HEK293 (cell line): ENCODE results near the gene SLC26A6.

ENCODE experiments used
- CTCF ChIA-PET: fragments of 350-600 bp; formaldehyde crosslinking; extraction: SDS; loops from one replicate; lab custom pipeline; 2021; ENCODE audit warnings: antibody characterized with exemption; lab: Yijun Ruan, JAX
- POLR2A ChIA-PET: fragments of 300-600 bp; formaldehyde crosslinking; extraction: SDS; loops from one replicate; lab custom pipeline; 2020; ENCODE audit warnings: antibody characterized with exemption, inconsistent platforms; lab: Yijun Ruan, JAX
- H3K27ac ChIP-seq: fragments of 200-500 bp; sonication (Bioruptor generic); 2 replicates; pipeline ENCODE4 v1.5.1; 2014; ENCODE audit warnings: low read depth, low read length, control low read depth, inconsistent platforms; ENCODE audit errors: extremely low read depth
- H3K36me3 ChIP-seq, 2 experiments: fragments of 200-500 bp in 1 of 2; sonication (Bioruptor generic) in 1 of 2; 1 replicate in 1 of 2; 2 replicates in 1 of 2; pipeline ENCODE4 v1.5.1; 2014 to 2017; ENCODE audit warnings: inconsistent platforms in 2 of 2, low read length in 2 of 2; ENCODE audit not compliant: control insufficient read depth in 2 of 2, insufficient read depth in 1 of 2
- H3K4me1 ChIP-seq: fragments of 200-500 bp; sonication (Bioruptor generic); 2 replicates; pipeline ENCODE4 v1.5.1; 2014; ENCODE audit warnings: mild to moderate bottlenecking, low read length, inconsistent platforms; ENCODE audit not compliant: control insufficient read depth, insufficient read depth
- H3K4me3 ChIP-seq: 2 replicates; pipeline ENCODE4 v1.5.1; 2011; ENCODE audit warnings: low read depth, mild to moderate bottlenecking, control low read depth, low read length, moderate library complexity
- H3K9me3 ChIP-seq: fragments of 200-500 bp; sonication (Bioruptor generic); 2 replicates; pipeline ENCODE4 v1.5.1; 2014; ENCODE audit warnings: low read depth, low read length, inconsistent platforms; ENCODE audit not compliant: control insufficient read depth, insufficient read depth
- EGR2 ChIP-seq: fragments of 450-650 bp; formaldehyde crosslinking; IDR thresholded peaks from 2 replicates; pipeline ENCODE4 v1.5.1; 2016; ENCODE audit warnings: low read depth, missing biosample characterization, missing genetic modification characterization
- GLIS1 ChIP-seq: fragments of 450-650 bp; formaldehyde crosslinking; IDR thresholded peaks from 2 replicates; pipeline ENCODE4 v1.5.1; 2016; ENCODE audit warnings: missing biosample characterization, missing genetic modification characterization
- KLF1 ChIP-seq: fragments of 450-650 bp; formaldehyde crosslinking; IDR thresholded peaks from 2 replicates; pipeline ENCODE4 v1.5.1; 2016; ENCODE audit warnings: missing biosample characterization, missing genetic modification characterization
- SCRT2 ChIP-seq: fragments of 450-650 bp; formaldehyde crosslinking; IDR thresholded peaks from 2 replicates; pipeline ENCODE4 v1.5.1; 2016; ENCODE audit warnings: missing biosample characterization, missing genetic modification characterization
- SP2 ChIP-seq: fragments of 450-650 bp; formaldehyde crosslinking; IDR thresholded peaks from 2 replicates; pipeline ENCODE4 v1.5.1; 2016; ENCODE audit warnings: missing biosample characterization, missing genetic modification characterization
- ZBTB26 ChIP-seq: fragments of 450-650 bp; formaldehyde crosslinking; optimal IDR thresholded peaks from 2 replicates; pipeline ENCODE3; 2016; ENCODE audit warnings: missing biosample characterization, mild to moderate bottlenecking, missing genetic modification characterization
- ZFHX2 ChIP-seq: fragments of 450-650 bp; formaldehyde crosslinking; conservative IDR thresholded peaks from 2 replicates; pipeline ENCODE4 v1.5.1; 2016; ENCODE audit warnings: missing biosample characterization, missing genetic modification characterization
- ZNF274 ChIP-seq, 2 experiments: fragments of 200-500 bp in 1 of 2; fragments of 450-650 bp in 1 of 2; sonication (Bioruptor generic) in 1 of 2; formaldehyde crosslinking in 1 of 2; IDR thresholded peaks; 2 replicates each; pipeline versions ENCODE4 v1.5.1 to v1.6.1; 2014 to 2016; ENCODE audit warnings: borderline replicate concordance in 1 of 2, inconsistent platforms in 1 of 2, low read length in 1 of 2, missing biosample characterization in 1 of 2, missing genetic modification characterization in 1 of 2
- ZNF302 ChIP-seq: fragments of 450-650 bp; formaldehyde crosslinking; IDR thresholded peaks from 2 replicates; pipeline ENCODE4 v1.5.1; 2016; ENCODE audit warnings: missing biosample characterization, missing genetic modification characterization, low read depth
- ZNF324 ChIP-seq: fragments of 450-650 bp; formaldehyde crosslinking; IDR thresholded peaks from 2 replicates; pipeline ENCODE4 v1.5.1; 2016; ENCODE audit warnings: missing biosample characterization, missing genetic modification characterization
- ZNF335 ChIP-seq: fragments of 450-650 bp; formaldehyde crosslinking; conservative IDR thresholded peaks from 2 replicates; pipeline ENCODE4 v1.5.1; 2016; ENCODE audit warnings: missing biosample characterization, missing genetic modification characterization
- ZNF37A ChIP-seq: fragments of 450-650 bp; IDR thresholded peaks from 2 replicates; pipeline ENCODE4 v1.5.1; 2018; ENCODE audit warnings: missing biosample characterization, missing genetic modification characterization
- ZNF404 ChIP-seq: fragments of 450-650 bp; formaldehyde crosslinking; IDR thresholded peaks from 2 replicates; pipeline ENCODE4 v1.5.1; 2017; ENCODE audit warnings: missing biosample characterization, missing genetic modification characterization
- ZNF488 ChIP-seq: fragments of 450-650 bp; formaldehyde crosslinking; IDR thresholded peaks from 2 replicates; pipeline ENCODE4 v1.5.1; 2016; ENCODE audit warnings: missing biosample characterization, missing genetic modification characterization
- ZNF521 ChIP-seq: fragments of 450-650 bp; formaldehyde crosslinking; IDR thresholded peaks from 2 replicates; pipeline ENCODE4 v1.5.1; 2017; ENCODE audit warnings: missing biosample characterization, mild to moderate bottlenecking, missing genetic modification characterization
- ZNF530 ChIP-seq: fragments of 450-650 bp; formaldehyde crosslinking; IDR thresholded peaks from 2 replicates; pipeline ENCODE4 v1.5.1; 2016; ENCODE audit warnings: low read depth, missing biosample characterization, missing genetic modification characterization
- ZNF623 ChIP-seq: fragments of 450-650 bp; formaldehyde crosslinking; IDR thresholded peaks from 2 replicates; pipeline ENCODE4 v1.5.1; 2016; ENCODE audit warnings: missing biosample characterization, missing genetic modification characterization
- ZNF704 ChIP-seq: fragments of 450-650 bp; formaldehyde crosslinking; IDR thresholded peaks from 2 replicates; pipeline ENCODE4 v1.5.1; 2016; ENCODE audit warnings: missing biosample characterization, missing genetic modification characterization
- ZNF830 ChIP-seq: fragments of 450-650 bp; IDR thresholded peaks from 2 replicates; pipeline ENCODE4 v1.5.0; 2018; ENCODE audit warnings: missing biosample characterization, missing genetic modification characterization, low read depth, mild to moderate bottlenecking, moderate library complexity
- ZSCAN16 ChIP-seq: fragments of 450-650 bp; formaldehyde crosslinking; IDR thresholded peaks from 2 replicates; pipeline ENCODE4 v1.5.1; 2016; ENCODE audit warnings: missing biosample characterization, missing genetic modification characterization
- TF ChIP-seq, protein P1 (sequence below): fragments of 450-650 bp; formaldehyde crosslinking; IDR thresholded peaks from 2 replicates; pipeline ENCODE4 v1.5.1; 2016; ENCODE audit warnings: missing biosample characterization, missing genetic modification characterization
- TF ChIP-seq, protein P2 (sequence below): fragments of 450-650 bp; IDR thresholded peaks from 2 replicates; pipeline ENCODE4 v1.5.1; 2018; ENCODE audit warnings: missing biosample characterization, missing genetic modification characterization

The SLC26A6 gene

DNA sequence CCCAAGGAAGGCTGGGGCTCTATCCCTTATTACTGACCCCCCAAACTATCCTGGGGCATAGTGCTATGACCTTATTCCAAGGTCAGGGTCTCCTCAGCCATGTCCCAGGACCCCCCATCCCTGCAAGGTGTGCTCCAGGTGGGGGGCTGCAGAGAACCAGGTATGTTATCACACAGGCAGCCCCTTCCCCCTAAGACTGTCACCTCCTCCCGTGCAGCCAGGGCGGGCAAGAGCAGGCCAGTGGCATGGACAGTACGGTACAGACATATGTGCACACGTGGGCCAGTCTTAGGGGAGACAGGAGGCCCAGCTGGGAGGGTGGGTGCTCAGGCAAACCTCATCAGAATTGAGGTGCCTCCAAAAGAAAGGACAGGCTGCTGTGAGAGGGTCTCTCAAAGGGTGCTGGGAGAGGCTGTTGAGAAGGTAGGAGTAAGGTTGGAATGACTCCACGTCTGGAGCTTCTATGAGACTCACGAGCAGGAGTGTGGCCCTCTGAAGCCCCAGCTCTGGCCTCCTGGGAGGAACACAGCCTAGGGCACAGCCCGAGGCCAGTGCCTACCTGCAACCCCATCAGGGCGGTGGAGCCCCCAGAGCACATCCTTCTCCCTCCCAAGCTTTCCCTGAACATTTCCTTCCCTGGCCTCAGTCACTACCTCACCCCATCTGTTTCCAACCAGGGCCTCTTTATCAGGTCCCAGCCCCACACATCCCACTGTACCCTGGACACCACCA, 38.4 kb downstream of the SLC26A6 start (continued):
- no peak for TF ChIP-seq ZNF704 (tag by site-specific recombination)
- no peak for TF ChIP-seq ZNF302 (tag by site-specific recombination)
- no peak for TF ChIP-seq ZNF623 (tag by site-specific recombination)
- TF ChIP-seq ZSCAN16 (tag by site-specific recombination), result no peak
- no peak for TF ChIP-seq ZNF335

- Histone ChIP-seq H3K36me3 (peaks cover 0 to 45% of the 10 kb centered on the region in 2 experiments; a peak in 1 of 3 replicates), H3K27ac (no peak overlapping the region; the same call in 1 of the 2 replicates), H3K4me1 (no peaks in the 10 kb centered on the region; the same call in 1 of the 2 replicates), H3K4me3 (no peak overlapping the region), H3K9me3 (no peaks in the 10 kb centered on the region)
- peak; percentile 57 for TF ChIP-seq SCRT2 (tag by site-specific recombination)
- no peak for TF ChIP-seq GLIS1 (tag by site-specific recombination)
- CTCF ChIA-PET, result interaction anchor here (0.6 kb wide), 1 partner anchor 50 kb away, joined by 3 read pairs; no protein-coding TSS in a partner anchor
- POLR2A ChIA-PET, result interaction anchor here (2.3 kb wide), 1 partner anchor 39 kb away, joined by 8 read pairs; the partner anchor contains the start of gene SLC26A6
Measured at GRCh38 chr3:48596157-48596556, 39.1 kb downstream of the SLC26A6 start.

GRCh38 chr3:48595526-48596121, 39.6 kb downstream of the SLC26A6 start:
- Histone ChIP-seq H3K36me3 (peaks cover 0 to 39% of the 10 kb centered on the region in 2 experiments; a peak in 1 of 3 replicates), H3K4me1 (no peaks in the 10 kb centered on the region; the same call in 1 of the 2 replicates), H3K9me3 (no peaks in the 10 kb centered on the region), H3K27ac (no peak overlapping the region; the same call in 1 of the 2 replicates), H3K4me3 (no peak overlapping the region)
- ChIA-PET POLR2A (no interaction called here), CTCF (interaction anchor here (0.6 kb wide), 1 partner anchor 49 kb away, joined by 3 read pairs; no protein-coding TSS in a partner anchor)
- TF ChIP-seq ZNF37A (no peak), ZNF530 (no peak), ZNF488 (no peak), ZNF704 (tag by site-specific recombination) (no peak), EGR2 (tag by site-specific recombination) (peak; percentile 59; the same call in 1 of the 2 replicates), SP2 (tag by site-specific recombination) (peak; percentile 33), ZNF830 (tag by site-specific recombination) (no peak), ZNF274 (IDR thresholded peaks at IDR 0.05; ENCODE audit: low read length) (no peak), ZNF274 (tag by site-specific recombination; IDR thresholded peaks at IDR 0.05; ENCODE audit: borderline replicate concordance) (no peak), ZNF521 (no peak), KLF1 (peak; percentile 31; the same call in 1 of the 2 replicates), ZFHX2 (tag by site-specific recombination) (peak; percentile 77), ZBTB26 (no peak), ZNF404 (tag by site-specific recombination) (no peak), ZNF324 (no peak)
- TF ChIP-seq, protein P1, sequence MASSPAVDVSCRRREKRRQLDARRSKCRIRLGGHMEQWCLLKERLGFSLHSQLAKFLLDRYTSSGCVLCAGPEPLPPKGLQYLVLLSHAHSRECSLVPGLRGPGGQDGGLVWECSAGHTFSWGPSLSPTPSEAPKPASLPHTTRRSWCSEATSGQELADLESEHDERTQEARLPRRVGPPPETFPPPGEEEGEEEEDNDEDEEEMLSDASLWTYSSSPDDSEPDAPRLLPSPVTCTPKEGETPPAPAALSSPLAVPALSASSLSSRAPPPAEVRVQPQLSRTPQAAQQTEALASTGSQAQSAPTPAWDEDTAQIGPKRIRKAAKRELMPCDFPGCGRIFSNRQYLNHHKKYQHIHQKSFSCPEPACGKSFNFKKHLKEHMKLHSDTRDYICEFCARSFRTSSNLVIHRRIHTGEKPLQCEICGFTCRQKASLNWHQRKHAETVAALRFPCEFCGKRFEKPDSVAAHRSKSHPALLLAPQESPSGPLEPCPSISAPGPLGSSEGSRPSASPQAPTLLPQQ (tag by site-specific recombination), result peak; percentile 91
- TF ChIP-seq, protein P2, sequence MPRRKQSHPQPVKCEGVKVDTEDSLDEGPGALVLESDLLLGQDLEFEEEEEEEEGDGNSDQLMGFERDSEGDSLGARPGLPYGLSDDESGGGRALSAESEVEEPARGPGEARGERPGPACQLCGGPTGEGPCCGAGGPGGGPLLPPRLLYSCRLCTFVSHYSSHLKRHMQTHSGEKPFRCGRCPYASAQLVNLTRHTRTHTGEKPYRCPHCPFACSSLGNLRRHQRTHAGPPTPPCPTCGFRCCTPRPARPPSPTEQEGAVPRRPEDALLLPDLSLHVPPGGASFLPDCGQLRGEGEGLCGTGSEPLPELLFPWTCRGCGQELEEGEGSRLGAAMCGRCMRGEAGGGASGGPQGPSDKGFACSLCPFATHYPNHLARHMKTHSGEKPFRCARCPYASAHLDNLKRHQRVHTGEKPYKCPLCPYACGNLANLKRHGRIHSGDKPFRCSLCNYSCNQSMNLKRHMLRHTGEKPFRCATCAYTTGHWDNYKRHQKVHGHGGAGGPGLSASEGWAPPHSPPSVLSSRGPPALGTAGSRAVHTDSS (tag by site-specific recombination), result no peak
